ENCODE data around the gene CDH11.

The CDH11 gene

DNA sequence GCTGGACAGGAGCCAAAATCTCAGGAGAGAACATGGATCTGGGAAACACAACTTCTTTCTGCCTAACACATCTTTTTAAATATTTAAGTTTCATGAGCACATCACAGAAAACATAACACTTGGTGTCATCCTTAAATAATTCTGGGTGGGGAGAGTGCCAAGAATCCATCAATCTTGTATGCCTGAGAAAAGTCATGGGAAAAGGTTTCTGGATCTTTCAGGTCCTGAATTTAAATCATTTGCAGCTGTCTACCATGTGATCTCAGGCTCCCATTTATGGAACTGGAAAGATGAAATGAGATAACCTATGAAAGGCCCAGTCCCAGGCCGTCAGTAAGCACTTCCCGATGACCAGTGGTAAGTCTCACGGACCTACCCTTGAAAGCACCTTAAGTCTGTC lies 15.1 kb downstream of the CDH11 start:
- TF ChIP-seq, protein P1, sequence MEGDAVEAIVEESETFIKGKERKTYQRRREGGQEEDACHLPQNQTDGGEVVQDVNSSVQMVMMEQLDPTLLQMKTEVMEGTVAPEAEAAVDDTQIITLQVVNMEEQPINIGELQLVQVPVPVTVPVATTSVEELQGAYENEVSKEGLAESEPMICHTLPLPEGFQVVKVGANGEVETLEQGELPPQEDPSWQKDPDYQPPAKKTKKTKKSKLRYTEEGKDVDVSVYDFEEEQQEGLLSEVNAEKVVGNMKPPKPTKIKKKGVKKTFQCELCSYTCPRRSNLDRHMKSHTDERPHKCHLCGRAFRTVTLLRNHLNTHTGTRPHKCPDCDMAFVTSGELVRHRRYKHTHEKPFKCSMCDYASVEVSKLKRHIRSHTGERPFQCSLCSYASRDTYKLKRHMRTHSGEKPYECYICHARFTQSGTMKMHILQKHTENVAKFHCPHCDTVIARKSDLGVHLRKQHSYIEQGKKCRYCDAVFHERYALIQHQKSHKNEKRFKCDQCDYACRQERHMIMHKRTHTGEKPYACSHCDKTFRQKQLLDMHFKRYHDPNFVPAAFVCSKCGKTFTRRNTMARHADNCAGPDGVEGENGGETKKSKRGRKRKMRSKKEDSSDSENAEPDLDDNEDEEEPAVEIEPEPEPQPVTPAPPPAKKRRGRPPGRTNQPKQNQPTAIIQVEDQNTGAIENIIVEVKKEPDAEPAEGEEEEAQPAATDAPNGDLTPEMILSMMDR (IDR thresholded peaks at IDR 0.05; ENCODE audit: borderline replicate concordance, control extremely low read depth, extremely low read depth, insufficient read depth, missing control alignments) = no peak
- no peak for DNase-seq (ENCODE audit: low spot score)
- in situ Hi-C loops (cut with MboI; ENCODE audit: low sequenced_read_pairs, unreplicated experiment) = no loop called here

DNA sequence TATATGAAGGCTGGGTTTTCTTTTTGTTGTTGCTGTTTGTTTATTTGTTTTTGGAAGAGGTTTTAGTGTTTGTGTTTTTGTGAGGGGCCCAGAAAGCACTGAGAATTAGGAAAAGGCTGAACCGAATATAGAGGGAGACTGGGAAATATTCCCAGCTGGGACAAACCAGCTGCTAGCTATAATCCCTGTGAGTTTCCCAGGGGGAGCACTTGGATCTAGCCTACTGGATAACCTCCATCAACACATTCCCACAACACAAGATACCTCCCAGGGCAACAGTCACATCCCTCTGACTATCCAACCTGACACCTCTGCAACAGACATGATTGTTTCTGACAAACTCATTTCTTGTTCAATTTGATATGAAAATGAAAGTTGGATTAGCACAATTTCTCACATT lies 16.7 kb downstream of the CDH11 start:
- in situ Hi-C loops (cut with MboI; ENCODE audit: low sequenced_read_pairs, unreplicated experiment) = no loop called here
- TF ChIP-seq, protein P1 (IDR thresholded peaks at IDR 0.05; ENCODE audit: borderline replicate concordance, control extremely low read depth, extremely low read depth, insufficient read depth, missing control alignments) = no peak
- no peak for DNase-seq (ENCODE audit: low spot score)

DNA sequence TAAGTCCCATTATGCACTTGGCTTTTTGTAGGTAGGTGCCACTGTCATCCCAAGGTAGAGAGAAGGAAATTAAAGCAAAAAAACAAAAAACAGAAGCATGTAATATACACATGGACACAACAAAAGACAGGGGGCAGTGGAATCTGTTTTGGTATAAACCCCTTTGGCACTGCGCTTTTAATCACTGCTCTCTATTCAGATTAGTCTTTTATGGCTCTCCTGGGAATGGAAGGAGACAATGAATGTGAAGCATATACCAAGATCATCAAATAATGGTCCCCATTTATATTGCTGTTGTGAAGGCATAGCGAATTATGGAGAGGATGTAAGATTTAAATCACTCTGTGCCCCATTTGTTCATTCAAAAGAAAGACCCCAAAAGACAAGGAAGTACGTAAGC lies 17.4 kb downstream of the CDH11 start:
- in situ Hi-C loops (cut with MboI; ENCODE audit: low sequenced_read_pairs, unreplicated experiment) = no loop called here
- no peak for DNase-seq (ENCODE audit: low spot score)
- TF ChIP-seq, protein P1 (IDR thresholded peaks at IDR 0.05; ENCODE audit: borderline replicate concordance, control extremely low read depth, extremely low read depth, insufficient read depth, missing control alignments) = no peak

DNA sequence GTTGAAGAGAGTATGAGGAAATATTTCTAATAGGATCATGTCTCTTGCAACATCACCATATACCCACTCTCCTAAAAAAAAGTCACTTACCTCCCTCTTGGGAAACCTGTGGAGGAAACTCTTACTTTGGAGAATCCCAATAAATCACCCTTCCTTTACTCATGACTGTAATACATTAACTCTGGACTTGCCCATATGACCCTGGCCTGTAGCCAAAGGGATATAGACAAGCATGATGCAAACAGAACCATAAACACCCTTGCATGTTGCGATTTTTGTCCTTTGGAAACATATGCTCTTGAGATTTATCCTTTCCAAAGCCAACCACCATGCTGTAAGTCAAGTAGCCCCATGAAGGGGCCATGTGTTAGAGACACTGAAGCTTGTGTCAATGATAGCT lies 19.5 kb downstream of the CDH11 start:
- in situ Hi-C loops (cut with MboI; ENCODE audit: low sequenced_read_pairs, unreplicated experiment) = no loop called here
- DNase-seq (ENCODE audit: low spot score) = no peak
- TF ChIP-seq, protein P1 (IDR thresholded peaks at IDR 0.05; ENCODE audit: borderline replicate concordance, control extremely low read depth, extremely low read depth, insufficient read depth, missing control alignments) = no peak

DNA sequence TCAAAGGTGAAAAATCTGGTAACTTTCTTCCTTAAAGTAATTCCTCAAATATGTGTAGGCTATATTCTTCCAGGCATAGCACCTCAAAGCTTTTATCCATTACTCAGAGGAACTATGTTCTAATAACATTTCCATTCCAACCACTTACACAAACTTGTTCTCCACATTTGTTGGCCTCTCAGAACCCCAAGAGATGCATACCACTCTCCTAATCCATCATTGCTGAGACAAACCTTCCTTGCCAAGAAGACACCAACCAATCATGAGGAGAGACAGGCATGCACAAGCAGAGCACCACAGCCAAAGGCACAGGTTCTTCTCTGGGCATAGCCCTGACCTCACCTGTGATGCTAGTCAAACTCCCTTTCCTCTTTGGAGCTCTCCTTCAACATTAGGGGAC lies 20.9 kb downstream of the CDH11 start:
- in situ Hi-C loops (cut with MboI; ENCODE audit: low sequenced_read_pairs, unreplicated experiment) = no loop called here
- TF ChIP-seq, protein P1 (IDR thresholded peaks at IDR 0.05; ENCODE audit: borderline replicate concordance, control extremely low read depth, extremely low read depth, insufficient read depth, missing control alignments) = no peak
- DNase-seq (ENCODE audit: low spot score) = no peak

DNA sequence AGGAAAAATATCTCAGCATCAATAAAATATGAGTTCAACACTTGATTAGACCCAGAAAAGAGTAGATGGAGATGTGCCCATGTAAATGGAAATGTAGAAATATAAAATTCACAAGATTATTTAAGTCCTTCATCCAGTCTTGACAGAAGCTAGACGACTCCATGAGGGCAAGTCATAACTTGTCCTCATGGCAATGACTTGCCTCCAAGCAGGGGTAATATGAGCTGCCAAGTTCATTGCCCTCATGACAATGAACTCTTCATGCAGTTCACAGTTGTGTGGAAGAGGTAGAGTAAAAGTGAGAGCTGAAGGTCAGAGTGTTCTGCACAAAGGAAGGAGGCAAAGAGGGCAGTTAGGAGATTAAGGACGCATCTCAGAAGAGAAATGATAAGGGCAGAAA lies 22.3 kb downstream of the CDH11 start:
- TF ChIP-seq, protein P1 (IDR thresholded peaks at IDR 0.05; ENCODE audit: borderline replicate concordance, control extremely low read depth, extremely low read depth, insufficient read depth, missing control alignments) = no peak
- in situ Hi-C loops (cut with MboI; ENCODE audit: low sequenced_read_pairs, unreplicated experiment) = no loop called here
- no peak for DNase-seq (ENCODE audit: low spot score)

DNA sequence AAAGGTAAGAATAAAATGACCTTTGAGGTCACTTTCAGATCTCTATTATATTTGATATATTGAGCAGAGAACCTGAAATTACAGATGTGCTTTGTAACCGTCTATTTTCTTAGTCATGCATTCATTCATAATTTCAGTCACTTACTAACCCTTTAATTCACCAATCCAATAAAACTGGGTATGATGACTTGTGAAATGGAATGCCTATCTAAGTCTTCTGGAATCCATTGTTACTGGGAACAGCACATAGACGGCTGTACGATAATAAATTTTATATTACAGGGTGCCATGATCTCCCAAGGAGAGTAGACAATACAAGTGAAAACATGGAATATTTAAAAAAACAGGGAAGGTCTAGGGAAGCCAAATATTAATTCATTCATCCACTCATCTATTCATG lies 22.9 kb downstream of the CDH11 start:
- no peak for DNase-seq (ENCODE audit: low spot score)
- in situ Hi-C loops (cut with MboI; ENCODE audit: low sequenced_read_pairs, unreplicated experiment) = no loop called here
- TF ChIP-seq, protein P1 (IDR thresholded peaks at IDR 0.05; ENCODE audit: borderline replicate concordance, control extremely low read depth, extremely low read depth, insufficient read depth, missing control alignments) = no peak
